ENCODE measurements around the gene KRT17. TPM values are rescaled to one million over a fixed set of nuclear protein-coding genes. Genes with fewer than 3 reads are reported as not detected.

KRT17 gene
- total RNA-seq, 1 donor from 2014 or later: 238 TPM

DNA sequence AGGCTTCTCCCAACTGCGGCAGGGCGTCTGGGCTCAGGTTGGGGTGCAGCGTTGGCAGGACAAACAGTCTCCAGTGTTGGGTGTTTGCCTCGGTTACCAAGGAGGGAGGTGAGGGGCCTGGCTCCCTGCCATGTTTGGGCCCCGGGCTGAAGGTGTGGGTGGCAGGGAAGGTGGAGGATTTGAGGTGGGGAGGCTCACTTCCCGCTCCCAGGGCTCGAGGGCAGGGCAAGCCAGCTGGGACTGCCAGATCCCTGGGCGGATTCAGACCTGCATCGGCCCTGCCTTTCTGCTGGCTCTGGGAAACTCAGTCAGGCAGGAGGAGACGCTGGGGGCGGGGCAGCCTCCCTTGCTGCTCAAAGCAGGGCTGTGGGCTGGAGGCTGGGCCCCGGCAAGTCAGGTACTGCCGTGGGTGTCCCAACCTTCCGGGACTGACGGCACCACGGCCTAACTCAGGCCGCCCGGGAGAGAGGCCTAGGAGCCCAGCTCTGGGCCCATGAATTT is 31.3 kb upstream of the KRT17 start:
- Mint-ChIP-seq H3K36me3 (no peaks in the 10 kb centered on the region), H3K27me3 (ENCODE audit: low read depth) (no peaks in the 10 kb centered on the region), H3K4me1 (peaks cover 48% of the 10 kb centered on the region), H3K27ac (peak overlapping the region; percentile 95), H3K4me3 (no peak overlapping the region), H3K9me3 (no peaks in the 10 kb centered on the region)
- DNase-seq (ENCODE audit: low spot score in 2 of 2, unreplicated experiment in 2 of 2): peak in 1 of 2 experiments; percentile 67
- TF ChIP-seq, protein P1, sequence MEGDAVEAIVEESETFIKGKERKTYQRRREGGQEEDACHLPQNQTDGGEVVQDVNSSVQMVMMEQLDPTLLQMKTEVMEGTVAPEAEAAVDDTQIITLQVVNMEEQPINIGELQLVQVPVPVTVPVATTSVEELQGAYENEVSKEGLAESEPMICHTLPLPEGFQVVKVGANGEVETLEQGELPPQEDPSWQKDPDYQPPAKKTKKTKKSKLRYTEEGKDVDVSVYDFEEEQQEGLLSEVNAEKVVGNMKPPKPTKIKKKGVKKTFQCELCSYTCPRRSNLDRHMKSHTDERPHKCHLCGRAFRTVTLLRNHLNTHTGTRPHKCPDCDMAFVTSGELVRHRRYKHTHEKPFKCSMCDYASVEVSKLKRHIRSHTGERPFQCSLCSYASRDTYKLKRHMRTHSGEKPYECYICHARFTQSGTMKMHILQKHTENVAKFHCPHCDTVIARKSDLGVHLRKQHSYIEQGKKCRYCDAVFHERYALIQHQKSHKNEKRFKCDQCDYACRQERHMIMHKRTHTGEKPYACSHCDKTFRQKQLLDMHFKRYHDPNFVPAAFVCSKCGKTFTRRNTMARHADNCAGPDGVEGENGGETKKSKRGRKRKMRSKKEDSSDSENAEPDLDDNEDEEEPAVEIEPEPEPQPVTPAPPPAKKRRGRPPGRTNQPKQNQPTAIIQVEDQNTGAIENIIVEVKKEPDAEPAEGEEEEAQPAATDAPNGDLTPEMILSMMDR (IDR thresholded peaks at IDR 0.05; ENCODE audit: unreplicated experiment): no peak

DNA sequence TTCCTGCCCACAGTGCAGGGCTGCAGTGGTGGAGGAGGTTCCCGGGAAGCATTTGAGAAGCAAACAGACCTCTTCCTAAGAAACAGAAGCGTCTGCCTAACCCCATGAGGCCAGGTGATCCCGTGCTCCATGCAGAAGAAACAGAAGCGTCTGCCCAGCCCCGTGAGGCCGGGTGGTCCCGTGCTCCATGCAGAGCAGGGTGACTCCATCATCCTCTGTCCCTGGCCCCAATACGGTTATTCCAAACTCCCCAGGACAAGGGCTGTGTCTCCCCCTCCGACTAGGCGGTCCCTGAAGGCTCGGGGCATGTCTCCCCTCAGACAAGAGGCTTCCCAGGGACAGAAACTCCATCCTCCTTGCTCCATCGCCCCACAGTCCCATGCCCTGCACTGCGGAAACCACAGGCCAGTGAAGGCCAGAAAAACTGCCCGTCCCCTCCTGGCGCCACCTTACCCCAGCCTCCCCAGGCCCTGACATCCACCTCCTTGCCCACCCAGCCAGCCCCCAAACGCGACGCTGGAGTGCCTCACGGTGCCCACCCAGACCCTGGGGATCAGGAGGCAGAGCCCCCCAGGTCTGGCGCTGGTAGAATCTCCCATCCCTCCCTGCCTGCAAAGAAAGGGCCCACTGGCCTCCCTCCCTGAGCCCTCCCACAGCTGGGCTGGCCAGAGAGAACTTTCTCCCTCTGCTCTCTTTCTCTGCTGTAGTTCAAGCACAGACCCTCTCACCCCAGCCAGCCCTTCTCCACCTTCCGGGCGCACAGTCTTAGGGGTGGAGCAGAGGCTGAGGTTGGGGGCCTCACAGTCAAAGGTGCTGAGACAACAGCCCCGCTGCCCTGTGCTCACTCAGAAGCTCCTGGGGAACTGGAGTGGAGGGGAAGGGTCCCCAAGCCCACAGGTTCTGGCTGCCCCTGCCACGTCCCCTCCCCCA is 30.6 kb upstream of the KRT17 start:
- Mint-ChIP-seq H3K27me3 (ENCODE audit: low read depth) (no peaks in the 10 kb centered on the region), H3K27ac (peak overlapping the region; percentile 95), H3K9me3 (no peaks in the 10 kb centered on the region), H3K4me1 (peaks cover 42% of the 10 kb centered on the region), H3K36me3 (no peaks in the 10 kb centered on the region), H3K4me3 (no peak overlapping the region)
- DNase-seq (ENCODE audit: low spot score in 2 of 2, unreplicated experiment in 2 of 2): no peak
- TF ChIP-seq, protein P1 (IDR thresholded peaks at IDR 0.05; ENCODE audit: unreplicated experiment): no peak

DNA sequence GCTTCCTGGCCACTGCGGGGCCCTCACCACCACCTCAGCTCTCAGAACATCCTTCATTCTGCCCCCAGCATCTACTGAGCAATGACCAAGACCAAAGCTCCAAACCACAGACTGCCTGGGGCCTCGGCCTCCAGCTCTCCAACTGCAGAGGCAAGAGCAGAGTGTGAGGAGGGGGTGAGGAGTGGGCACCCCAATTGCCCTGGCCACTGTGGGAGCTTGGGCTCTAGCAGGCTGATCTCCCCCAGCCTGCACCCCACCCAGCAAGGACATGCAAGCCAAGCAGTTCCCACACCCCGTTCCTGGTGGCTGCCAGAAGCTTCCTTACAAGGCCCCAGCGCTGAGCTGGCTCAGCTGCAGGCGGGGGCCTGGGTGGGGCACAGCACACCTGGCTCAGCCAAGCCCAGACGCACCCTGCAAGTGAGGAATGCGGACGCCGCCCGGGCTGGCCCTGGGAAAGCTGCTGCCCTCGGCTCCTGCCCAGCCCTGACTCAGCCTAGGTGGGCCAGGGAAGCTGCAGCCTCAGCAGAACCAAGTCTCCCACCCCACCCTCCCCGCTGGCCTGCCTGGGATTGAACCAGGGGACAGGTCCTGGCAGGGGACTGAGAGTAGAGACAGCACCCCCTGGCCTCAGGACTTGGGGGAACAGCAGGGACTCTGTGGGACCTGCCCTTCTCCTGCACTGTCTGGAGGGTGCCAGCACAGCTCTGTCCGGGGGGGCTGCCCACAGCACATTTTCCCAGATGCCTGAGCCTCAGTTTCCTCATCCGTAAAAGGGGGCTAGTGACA is 29.7 kb upstream of the KRT17 start:
- no peak overlapping the region for H3K4me3 Mint-ChIP-seq
- H3K27ac Mint-ChIP-seq: peak overlapping the region; percentile 95
- peak in 1 of 2 experiments; percentile 61 for DNase-seq (ENCODE audit: low spot score in 2 of 2, unreplicated experiment in 2 of 2)
- H3K9me3 Mint-ChIP-seq: no peaks in the 10 kb centered on the region
- no peaks in the 10 kb centered on the region for H3K27me3 Mint-ChIP-seq (ENCODE audit: low read depth)
- TF ChIP-seq, protein P1 (IDR thresholded peaks at IDR 0.05; ENCODE audit: unreplicated experiment): no peak
- H3K4me1 Mint-ChIP-seq: peaks cover 37% of the 10 kb centered on the region
- no peaks in the 10 kb centered on the region for H3K36me3 Mint-ChIP-seq

DNA sequence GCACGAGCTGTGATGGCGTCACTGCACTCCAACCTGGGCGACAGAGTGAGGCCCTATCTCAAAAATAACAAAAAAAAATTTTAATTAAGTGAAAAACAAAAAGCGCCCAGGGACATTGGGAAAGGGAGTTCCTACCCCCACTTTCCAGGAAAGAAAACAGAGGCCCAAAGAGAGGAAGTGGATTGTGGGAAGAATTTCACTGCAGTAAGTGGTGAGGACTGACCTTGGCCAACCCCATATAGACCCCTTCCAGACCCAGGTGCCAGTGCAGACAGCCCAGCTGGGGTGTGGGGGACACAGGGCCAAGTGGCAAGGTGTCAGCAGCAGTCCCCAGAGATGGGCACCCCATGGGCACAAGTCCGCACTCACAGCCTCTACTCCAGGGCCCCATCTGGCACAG is 29.0 kb upstream of the KRT17 start:
- H3K4me1 Mint-ChIP-seq: peaks cover 41% of the 10 kb centered on the region

DNA sequence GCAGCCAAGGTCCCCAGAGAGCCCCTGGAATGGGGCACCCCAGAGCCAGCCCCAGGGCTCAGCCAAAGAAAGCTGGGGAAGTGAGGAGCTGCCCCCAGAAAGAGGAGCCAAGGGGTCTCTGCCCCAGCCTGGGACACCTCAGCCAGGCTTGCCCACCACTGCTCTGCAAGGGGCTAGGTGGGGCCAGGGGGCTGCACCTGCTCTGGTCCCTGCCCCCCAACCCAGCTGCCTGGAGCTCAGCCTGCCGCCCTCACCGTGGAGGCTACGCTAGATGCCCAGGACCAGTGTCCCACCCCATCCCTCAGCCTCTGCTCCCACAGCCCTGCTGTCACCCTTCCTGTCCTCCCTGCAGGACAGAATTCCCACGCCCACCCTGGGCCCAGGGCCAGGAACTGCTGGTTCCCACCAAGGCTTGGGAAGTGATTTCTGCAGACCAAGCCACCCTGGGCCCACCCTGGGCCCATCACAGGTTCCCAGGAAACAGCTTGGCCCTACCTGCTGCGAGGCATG is 28.1 kb upstream of the KRT17 start:
- no peak overlapping the region for H3K27ac Mint-ChIP-seq
- H3K36me3 Mint-ChIP-seq: no peaks in the 10 kb centered on the region
- H3K27me3 Mint-ChIP-seq (ENCODE audit: low read depth): no peaks in the 10 kb centered on the region
- no peak overlapping the region for H3K4me3 Mint-ChIP-seq
- no peak for DNase-seq (ENCODE audit: low spot score in 2 of 2, unreplicated experiment in 2 of 2)
- H3K4me1 Mint-ChIP-seq: peaks cover 48% of the 10 kb centered on the region
- no peaks in the 10 kb centered on the region for H3K9me3 Mint-ChIP-seq
- TF ChIP-seq, protein P1 (IDR thresholded peaks at IDR 0.05; ENCODE audit: unreplicated experiment): no peak

More for the DNA sequence above, 29.0 kb upstream of the KRT17 start:
- TF ChIP-seq, protein P1 (IDR thresholded peaks at IDR 0.05; ENCODE audit: unreplicated experiment): no peak
- no peaks in the 10 kb centered on the region for H3K9me3 Mint-ChIP-seq
- no peaks in the 10 kb centered on the region for H3K36me3 Mint-ChIP-seq
- H3K4me3 Mint-ChIP-seq: no peak overlapping the region
- H3K27me3 Mint-ChIP-seq (ENCODE audit: low read depth): no peaks in the 10 kb centered on the region
- no peak overlapping the region for H3K27ac Mint-ChIP-seq
- DNase-seq (ENCODE audit: low spot score in 2 of 2, unreplicated experiment in 2 of 2): no peak

Measured in mesothelial cell of epicardium (in vitro differentiated cells).